Measurements from ENCODE around the gene NIPA2. TPM values are rescaled to one million over a fixed set of nuclear protein-coding genes. Genes with fewer than 3 reads are reported as not detected.

Gene NIPA2
- total RNA-seq, 1 donor from 2014 or later: 24.3 TPM

DNA sequence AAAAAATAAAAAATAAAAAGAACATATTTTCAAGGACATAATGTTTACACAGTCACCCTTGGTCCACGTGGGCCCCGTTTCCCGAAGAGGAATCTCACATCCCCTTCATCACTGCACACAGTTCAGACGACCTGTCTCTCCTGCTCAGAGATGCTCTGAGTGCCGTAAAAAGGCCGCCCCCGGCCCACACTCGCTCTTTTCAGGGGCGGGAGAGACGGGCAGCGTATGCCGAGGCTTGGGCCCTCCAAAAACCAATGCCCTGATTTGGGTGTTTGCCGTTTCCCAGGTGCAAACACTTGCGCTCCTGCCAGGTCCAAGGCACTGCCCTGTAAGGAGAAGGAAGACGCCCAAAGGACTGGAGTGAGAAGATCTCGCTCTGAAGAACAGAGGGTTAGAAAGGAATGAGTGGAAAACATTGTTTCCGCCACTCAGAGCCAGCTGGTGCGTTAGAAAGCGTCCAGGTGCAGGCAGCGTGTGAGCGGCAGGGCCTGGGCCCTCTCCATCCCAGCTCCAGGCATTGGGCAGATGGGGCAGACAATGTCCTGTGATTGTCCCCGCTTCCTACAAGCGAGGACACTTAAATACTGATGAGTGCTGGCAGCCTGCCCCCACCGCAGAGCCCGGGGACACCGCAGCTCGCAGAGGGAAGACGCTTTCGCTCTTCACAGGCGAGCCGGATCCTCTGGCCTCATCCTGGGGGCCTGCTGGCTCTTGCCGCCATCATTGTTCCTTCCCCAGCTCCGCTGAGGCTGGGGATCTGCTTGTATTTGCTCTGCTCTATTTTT, 53.2 kb downstream of the NIPA2 start:
- DNase-seq (ENCODE audit: low spot score): no peak
- intact Hi-C loops (cut with DNase I): no loop called here

DNA sequence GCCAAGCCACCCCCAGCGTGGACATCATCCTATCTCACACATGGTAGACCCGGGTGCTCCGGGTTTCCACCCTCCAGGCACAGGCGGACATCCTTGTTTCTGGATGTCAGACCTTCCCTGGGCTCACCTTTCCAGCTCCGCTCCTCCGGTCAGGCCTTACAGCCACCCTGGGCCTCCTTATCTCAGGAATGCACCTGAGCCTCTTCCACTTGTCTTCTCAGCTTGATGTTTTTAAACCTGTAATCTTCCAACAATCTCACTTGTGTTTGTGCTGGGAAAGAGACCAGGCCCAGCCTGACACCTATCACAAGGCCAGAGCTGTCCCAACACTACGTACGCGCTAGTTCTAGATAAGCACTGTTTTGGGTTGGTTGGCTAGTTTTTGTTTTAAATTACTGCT, 53.9 kb downstream of the NIPA2 start:
- no peak for DNase-seq (ENCODE audit: low spot score)
- intact Hi-C loops (cut with DNase I): no loop called here

DNA sequence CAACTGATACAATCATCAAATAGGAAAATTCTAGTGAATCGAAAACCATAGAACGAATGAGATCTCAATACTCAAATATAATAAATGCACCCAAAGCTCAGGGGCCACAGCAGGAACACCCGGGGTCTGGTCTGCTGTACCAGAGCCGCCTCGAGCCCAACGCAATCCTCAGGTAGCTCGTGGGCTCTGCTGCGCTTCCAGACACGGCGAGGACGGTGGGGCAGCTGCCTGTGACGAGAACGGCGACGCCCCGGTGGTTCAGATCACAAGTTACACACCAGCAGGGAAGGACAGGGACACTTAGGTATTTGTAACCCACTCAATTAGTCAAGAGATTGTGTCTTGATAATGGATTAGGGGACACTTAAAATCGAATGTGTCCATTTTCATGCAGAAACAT, 54.6 kb downstream of the NIPA2 start:
- intact Hi-C loops (cut with DNase I): no loop called here
- DNase-seq (ENCODE audit: low spot score): no peak

DNA sequence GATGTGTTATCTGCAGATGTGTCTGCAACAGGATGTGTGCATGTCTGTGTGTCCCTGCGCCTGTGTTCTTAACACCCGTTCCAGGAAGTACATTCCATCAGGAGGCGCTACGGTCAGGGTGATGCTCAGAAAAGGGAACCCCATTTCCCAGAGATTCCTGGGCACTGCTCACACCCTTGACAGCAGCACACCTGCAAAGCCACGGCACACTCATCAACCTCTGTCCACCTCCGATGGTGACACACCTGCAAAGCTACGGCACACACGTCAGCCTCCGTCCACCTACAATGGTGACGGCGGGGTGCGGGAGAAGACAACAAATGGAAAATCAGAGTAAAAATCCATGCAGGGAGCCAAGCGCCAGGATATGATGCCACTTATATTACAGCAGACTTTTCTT, 55.4 kb downstream of the NIPA2 start:
- intact Hi-C loops (cut with DNase I): no loop called here

DNA sequence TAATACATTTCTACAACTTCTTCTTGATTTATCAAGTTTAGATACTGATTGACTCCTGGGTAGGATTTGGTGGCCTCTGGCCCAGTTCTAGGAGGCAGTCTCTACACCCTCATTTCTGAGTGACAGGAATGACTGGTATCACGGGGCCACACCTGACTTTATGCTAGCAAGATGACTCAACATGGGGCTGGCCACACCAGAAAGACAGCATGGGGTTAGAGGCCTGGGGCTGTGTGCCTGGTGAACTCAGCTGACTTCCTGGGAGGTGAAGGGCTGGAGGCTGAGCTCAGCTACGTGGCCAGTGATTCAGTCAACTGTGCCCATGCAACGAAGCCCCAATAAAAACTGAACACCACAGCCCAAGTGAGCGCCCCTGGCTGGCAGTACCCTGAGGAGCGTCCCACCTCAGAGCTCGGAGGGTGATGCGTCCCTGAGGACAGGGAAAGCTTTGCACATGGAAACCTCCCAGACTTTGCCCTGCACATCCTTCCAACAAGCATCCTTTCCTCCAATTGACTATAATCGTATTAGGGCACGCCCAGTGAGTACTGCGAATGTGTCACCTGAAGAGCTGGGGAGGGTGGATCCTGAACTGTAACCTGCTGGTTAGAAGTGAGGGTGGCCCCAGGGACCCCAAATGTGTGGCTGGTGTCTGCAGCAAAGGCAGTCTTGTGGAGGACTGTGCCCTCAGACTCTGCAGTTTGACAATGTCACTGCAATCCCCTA, 57.2 kb downstream of the NIPA2 start:
- intact Hi-C loops (cut with DNase I): no loop called here
- no peak for DNase-seq (ENCODE audit: low spot score)

More for the DNA sequence above, 55.4 kb downstream of the NIPA2 start:
- no peak for DNase-seq (ENCODE audit: low spot score)

DNA sequence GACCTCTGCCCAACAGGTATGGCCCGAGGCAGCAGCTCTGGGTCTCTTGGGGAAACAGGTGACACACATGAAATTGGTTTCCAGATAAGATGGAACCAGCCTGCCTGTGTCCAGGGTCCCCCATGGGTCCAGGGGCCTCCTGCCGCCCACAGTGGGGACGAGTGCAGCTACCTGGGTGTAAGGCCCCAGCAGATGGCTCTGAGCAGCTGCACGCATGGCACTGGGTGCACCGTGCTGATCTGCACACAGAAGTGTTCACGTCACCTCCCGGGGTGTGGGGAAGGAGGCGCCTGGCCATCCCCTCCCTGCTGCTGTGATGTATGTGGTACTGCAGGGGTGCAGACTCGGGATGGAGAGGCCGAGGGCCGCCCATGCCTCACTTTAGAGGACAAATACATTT, 63.6 kb downstream of the NIPA2 start:
- intact Hi-C loops (cut with DNase I): no loop called here
- no peak for DNase-seq (ENCODE audit: low spot score)

DNA sequence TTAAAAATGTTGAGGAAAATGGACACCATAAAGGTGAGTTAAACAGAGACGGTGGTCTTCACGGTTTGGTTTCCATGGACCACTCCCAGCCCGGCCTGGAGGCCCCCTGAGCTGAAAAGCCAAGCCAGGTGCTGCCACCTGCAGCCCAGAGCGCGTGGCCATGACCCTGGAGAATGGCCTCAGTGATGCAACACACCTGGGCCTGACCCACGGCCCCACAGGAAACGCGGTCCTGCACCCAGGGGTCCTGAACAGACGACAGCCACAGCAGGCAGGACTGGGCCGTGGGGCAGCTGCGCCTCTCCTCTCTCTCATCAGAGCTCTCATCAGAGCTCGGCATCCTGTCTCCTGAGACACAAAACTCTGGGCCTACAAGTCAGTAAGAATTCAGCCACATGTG, 64.1 kb downstream of the NIPA2 start:
- no peak for DNase-seq (ENCODE audit: low spot score)
- intact Hi-C loops (cut with DNase I): no loop called here

DNA sequence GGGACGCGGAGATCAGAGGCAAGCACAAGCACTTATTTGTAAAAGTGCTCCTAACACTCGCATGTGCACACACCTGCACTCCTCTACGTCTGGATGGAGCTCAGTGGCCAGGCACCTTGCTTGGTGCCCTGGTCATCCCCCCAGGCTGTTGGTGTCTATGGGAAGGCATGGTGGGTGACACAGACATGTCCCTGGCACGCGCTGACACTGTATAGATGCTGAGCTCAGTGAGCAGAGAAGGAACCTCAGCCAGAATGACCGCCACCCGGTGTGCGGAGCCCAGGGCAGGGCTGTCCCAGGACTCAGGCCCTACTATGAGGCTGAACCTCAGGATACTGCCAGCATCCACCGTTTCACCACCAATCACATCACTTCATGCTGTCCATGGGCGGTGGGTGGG, 64.5 kb downstream of the NIPA2 start:
- no peak for DNase-seq (ENCODE audit: low spot score)
- intact Hi-C loops (cut with DNase I): no loop called here

DNA sequence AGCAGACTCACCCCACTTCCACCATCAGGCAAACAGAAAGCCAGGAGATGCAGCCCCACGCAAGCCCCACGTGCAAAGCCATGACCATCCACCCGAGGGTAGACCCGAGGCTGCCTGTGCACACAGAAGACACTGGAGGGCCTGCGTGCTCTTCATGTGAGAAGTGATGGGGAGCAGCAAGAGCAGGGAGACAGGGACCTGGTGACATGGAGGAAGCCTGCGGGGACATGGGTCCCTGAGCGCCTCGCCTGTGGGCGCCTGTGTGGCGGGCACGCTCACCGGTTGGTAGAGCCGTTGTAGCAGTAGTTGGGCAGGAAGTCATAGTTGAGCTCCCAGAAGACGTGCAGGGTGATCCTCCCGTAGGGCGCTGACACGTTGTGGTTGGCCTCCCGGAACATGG, 65.0 kb downstream of the NIPA2 start:
- no peak for DNase-seq (ENCODE audit: low spot score)
- intact Hi-C loops (cut with DNase I): no loop called here

DNA sequence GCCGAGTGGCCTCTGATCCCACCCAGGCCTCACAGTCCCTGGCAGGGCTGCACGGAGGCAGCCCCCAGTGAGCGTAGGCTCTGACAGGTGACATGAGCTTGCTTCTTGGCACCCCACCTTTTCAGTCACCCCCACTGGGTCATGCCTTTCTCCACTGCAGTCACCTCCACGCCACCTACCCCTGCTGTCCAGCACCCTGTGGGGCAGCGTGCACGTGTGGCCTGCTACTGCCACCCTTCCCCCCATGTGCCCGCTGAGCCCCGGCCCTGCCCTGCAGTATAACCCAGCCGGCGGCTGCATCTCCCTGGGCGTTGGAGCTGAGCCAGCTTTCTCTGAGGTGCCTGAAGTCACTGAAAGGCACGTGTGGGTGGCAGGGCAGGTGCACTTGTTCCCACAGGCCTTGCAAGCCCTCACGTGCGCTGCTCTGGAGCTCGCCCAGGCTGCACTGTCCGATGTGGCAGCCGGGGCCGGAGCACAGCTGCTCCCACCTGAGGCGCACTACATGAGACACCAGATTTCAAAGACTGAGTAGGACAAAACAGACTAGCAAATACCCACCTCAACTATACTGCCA, 65.6 kb downstream of the NIPA2 start:
- intact Hi-C loops (cut with DNase I): no loop called here
- DNase-seq (ENCODE audit: low spot score): no peak

DNA sequence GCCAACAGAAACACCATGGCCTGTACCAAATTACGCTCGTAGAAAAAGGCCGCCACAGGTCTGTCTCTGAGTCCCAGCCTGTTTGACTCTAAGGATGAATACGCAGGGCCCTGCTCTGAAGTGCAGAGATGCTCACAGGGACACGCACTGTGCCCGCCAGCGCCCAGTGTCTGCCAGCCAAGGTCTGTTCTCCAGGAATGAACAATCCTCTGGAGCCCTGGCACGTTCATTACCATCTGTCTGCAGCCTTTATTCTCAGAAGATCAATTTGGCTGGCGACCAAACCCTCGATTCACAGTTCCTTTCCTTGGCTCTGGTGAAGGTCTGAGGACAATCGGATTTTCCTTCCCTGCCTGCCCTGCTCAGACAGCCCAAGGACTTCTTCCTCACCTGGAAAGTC, 66.3 kb downstream of the NIPA2 start:
- intact Hi-C loops (cut with DNase I): no loop called here
- no peak for DNase-seq (ENCODE audit: low spot score)

DNA sequence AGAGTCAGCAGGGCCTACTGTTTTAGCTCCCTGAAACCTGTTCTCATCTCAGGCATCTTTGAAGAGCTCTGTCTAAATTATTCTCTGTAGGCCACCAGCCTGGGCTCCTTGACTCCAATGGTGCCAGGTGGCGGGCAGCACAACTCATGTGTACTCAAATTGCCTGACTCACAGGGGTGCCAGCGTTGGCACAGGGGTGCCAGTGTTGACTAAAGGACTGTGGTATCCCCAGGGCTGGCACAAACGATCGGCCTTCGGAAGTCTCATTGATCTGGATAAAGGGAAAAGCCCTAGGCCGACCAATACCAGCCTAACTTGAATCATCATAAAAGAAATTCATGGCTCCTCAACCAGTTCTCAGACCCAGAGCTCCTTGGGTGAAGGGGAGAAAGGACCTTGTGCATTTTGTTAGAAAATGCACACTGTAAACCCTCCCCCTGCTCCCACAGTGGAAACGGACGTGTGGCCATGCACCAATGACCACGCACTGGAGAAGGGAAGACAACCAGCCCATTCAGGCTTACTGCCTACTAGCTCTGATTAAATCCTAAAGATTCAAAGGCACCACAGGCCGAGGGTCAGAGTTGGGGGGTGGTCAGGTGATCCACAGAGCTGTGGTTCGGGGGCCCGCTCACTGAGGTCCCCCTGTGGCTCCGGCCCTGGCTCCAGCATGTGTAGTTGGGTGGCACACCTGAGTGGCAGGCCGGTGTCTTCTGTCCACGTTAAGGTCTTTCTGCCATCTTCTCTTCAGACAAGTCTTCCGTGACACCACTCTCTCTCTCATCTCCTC, 68.9 kb downstream of the NIPA2 start:
- DNase-seq (ENCODE audit: low spot score): no peak

DNA sequence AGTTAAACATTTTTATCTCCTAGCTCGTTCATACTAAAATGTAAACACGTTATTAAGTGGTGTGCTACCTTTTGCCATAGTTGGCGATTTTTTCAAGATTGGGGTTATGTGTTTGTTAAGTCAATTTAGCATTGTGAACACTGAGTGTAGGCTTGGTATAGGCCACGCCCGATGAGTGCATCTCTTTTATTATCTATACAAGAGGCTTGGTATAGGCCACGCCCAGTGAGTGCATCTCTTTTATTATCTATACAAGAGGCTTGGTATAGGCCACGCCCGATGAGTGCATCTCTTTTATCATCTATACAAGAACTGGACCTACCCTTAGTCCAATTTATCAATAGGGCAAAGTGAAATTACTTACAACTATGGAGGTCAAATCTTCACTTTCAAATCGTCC, 70.4 kb downstream of the NIPA2 start:
- DNase-seq (ENCODE audit: low spot score): no peak
- intact Hi-C loops (cut with DNase I): no loop called here

More for the DNA sequence above, 68.9 kb downstream of the NIPA2 start:
- intact Hi-C loops (cut with DNase I): no loop called here

DNA sequence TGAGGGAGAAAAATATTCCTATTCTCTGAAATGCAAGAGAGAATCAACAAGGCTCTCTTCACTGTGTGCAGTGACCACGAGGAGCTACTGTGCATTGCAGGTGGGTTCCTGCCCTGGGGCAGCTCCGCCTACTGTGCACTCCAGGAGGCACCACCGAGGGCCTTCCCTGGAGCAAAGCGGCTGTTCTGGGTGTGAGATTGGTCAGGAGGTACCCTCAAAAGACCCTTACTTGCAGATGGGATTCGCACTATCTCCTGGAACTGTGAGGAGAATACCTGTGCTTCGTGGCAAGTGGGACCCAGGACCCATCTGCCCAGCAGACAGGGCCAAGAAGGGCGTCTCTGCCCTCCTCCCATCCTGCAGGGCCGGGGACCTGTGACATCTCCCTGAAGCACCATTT, 72.8 kb downstream of the NIPA2 start:
- no peak for DNase-seq (ENCODE audit: low spot score)
- intact Hi-C loops (cut with DNase I): no loop called here

DNA sequence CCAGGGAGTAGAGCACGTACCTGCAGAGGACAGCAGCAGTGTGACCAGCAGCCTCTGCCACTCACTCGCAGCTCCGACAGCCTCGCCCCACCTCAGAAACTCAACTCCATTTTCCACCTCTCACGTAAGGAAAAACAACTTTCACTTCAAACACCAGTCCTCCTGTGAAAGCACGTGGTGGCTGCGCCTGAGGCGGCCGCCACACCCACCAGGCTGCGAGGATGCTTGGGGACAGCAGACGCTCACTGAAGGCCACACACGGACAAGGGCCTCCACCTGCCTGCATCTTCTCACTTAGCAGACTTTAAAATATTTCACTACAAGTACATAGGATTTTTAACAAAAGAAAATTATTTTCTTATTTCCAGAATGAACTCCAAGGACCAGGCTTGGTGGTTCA, 73.8 kb downstream of the NIPA2 start:
- intact Hi-C loops (cut with DNase I): no loop called here
- DNase-seq (ENCODE audit: low spot score): no peak

DNA sequence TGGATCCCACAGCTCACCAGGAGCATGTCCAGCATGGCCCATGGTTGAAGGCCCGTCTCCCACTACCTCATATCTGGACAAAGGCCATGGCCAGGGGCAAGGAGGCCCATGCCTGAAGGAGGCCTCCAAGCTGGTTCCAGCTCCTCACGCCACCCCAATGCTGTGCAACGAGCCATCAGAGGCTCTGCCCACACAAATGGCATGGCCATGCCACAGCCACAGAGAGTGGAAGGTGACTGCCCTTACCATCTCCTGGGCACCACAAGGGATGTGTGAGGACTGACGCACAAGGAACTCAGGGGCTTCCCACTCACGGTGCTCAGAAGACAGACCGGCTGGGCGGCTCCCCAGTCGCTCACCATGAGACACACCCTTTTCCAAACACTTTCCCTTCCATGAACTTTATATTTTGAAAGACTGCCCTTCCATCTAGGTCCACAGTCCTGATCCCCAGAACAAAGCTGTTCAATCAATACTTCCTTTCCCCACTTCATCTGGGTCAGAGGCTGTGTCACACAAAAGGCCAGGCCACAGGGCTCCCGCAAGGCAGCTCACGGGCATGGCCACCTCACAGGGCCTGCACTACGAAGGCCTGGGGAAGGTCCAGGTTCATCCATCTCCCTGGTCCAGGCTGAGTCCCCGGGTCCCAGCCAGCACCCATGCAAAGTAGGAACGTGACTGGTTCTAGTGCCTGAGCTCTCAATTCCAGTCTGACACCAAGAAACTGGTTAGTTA, 75.3 kb downstream of the NIPA2 start:
- intact Hi-C loops (cut with DNase I): no loop called here
- no peak for DNase-seq (ENCODE audit: low spot score)

DNA sequence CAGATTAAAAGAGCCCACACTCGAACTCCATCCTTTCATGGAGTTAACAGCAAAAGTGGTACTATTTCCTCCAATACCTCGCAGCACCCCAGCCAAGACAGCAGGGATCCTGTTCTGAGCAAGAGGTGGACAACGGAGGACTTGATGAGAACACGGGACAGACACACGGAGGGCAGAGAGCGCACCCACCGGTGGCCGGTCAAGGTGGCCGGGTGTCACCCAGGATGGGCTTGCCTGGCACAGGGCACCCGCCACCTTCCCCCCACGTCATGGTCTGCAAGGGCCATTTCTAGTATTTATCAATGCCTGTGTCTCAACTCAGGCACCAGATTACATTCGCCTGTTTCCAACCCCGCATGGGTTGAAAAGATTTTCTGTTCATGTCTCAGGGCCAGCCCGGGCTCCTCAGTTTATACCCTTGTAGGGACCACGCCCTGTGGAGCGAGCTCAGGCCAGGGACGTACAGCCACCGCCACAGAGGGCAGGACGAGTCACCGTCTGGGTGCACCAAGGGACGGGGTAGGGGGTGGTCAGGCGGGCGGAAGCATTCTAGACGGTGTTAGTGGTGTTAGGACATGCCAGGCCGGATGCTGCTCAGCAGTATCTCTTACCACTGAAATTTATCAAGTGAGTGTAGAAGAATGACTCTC, 77.5 kb downstream of the NIPA2 start:
- intact Hi-C loops (cut with DNase I): no loop called here
- DNase-seq (ENCODE audit: low spot score): no peak

DNA sequence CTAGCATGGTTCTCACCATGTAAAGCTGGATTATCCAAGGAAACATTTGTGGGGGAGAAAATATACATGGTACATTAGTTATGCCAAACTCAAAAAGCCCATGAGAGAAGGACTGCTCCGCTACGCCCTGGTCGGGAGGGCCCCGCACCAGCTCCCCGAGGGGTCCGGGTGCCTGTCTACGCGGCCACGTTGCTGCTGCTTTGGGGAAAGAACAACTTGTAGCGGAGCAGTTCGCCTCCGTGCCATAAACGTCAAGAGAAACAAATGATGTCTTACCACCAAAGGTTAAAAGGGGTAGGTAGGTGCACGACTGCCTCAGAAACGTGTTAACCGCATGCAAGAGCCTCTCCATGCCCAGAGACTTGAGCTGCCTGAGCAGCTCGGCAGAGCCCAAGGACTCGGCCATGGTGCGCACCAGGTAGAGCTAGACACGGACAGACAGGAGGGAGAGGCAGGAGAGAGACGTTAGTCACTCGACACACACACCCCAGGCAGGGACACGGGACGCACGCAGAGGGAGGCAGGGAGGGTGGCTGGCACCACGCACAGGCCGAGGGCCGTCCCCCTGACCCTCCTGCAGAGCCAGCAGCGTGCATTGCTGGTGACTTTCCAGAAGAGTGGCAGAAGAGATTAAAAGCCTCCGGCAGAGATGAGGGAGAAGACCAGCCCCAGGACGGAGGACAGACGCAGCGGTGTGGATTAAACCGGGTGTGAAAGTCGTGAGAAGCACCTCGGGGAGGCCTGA, 78.3 kb downstream of the NIPA2 start:
- intact Hi-C loops (cut with DNase I): no loop called here
- DNase-seq (ENCODE audit: low spot score): no peak
